CD8-positive, alpha-beta memory T cell (primary cell): ENCODE results near the gene CAPN15. TPM values are rescaled to one million over a fixed set of nuclear protein-coding genes. Genes with fewer than 3 reads are reported as not detected.

ENCODE experiments used
- CTCF ChIA-PET: fragments of 350-600 bp; sonication (Branson Sonifier 250); formaldehyde crosslinking; loops from one replicate; lab custom pipeline; 2021; ENCODE audit warnings: antibody characterized with exemption; lab: Charles Lee
- POLR2A ChIA-PET: fragments of 350-600 bp; sonication (Branson Sonifier 250); formaldehyde crosslinking; loops from one replicate; lab custom pipeline; 2021; ENCODE audit warnings: antibody characterized with exemption; lab: Charles Lee
- DNase-seq, 5 donors: peaks; one replicate each; pipeline versions ENCODE4 v3.0.0 to v3.0.0-alpha.2; 2020 to 2022; ENCODE audit warnings: mixed read lengths in 1 of 5
- H3K27ac ChIP-seq: one replicate; pipeline ENCODE4 v1.7.0; 2013; ENCODE audit warnings: low read depth, mild to moderate bottlenecking, low read length, moderate library complexity
- H3K27me3 ChIP-seq: 2 replicates; pipeline ENCODE4 v1.7.0; 2013; ENCODE audit warnings: low read length, mild to moderate bottlenecking; ENCODE audit not compliant: insufficient read depth, poor library complexity, severe bottlenecking
- H3K36me3 ChIP-seq: 2 replicates; pipeline ENCODE4 v1.7.0; 2013; ENCODE audit warnings: mild to moderate bottlenecking, low read length, moderate library complexity; ENCODE audit not compliant: insufficient read depth
- H3K4me1 ChIP-seq: 2 replicates; pipeline ENCODE4 v1.7.0; 2013; ENCODE audit warnings: mild to moderate bottlenecking, low read length, moderate library complexity; ENCODE audit not compliant: insufficient read depth
- H3K4me3 ChIP-seq: 2 replicates; pipeline ENCODE4 v1.7.0; 2013; ENCODE audit warnings: mild to moderate bottlenecking, low read length
- H3K9me3 ChIP-seq: 2 replicates; pipeline ENCODE4 v1.7.0; 2013; ENCODE audit warnings: mild to moderate bottlenecking, low read length
- H3K27ac Mint-ChIP-seq, 8 donors: one replicate each; pipeline ENCODE4 v1.8.0; 2020 to 2021; ENCODE audit warnings: mixed read lengths in 8 of 8, mild to moderate bottlenecking in 6 of 8, inconsistent platforms in 3 of 8, moderate library complexity in 3 of 8
- H3K27me3 Mint-ChIP-seq, 2 donors: one replicate each; pipeline ENCODE4 v1.8.0; 2020 to 2021; ENCODE audit warnings: mixed read lengths in 2 of 2, mild to moderate bottlenecking in 1 of 2, moderate library complexity in 1 of 2
- H3K36me3 Mint-ChIP-seq, 3 donors: one replicate each; pipeline ENCODE4 v1.8.0; 2020 to 2021; ENCODE audit warnings: mixed read lengths in 3 of 3, inconsistent platforms in 1 of 3, mild to moderate bottlenecking in 1 of 3
- H3K4me1 Mint-ChIP-seq, 3 donors: one replicate each; pipeline ENCODE4 v1.8.0; 2020 to 2021; ENCODE audit warnings: mixed read lengths in 3 of 3, inconsistent platforms in 1 of 3, mild to moderate bottlenecking in 1 of 3
- H3K4me3 Mint-ChIP-seq, 7 donors: one replicate each; pipeline ENCODE4 v1.8.0; 2020 to 2021; ENCODE audit warnings: mixed read lengths in 7 of 7, mild to moderate bottlenecking in 6 of 7, moderate library complexity in 4 of 7, inconsistent platforms in 2 of 7
- H3K9me3 Mint-ChIP-seq, 5 donors: one replicate each; pipeline ENCODE4 v1.8.0; 2020 to 2022; ENCODE audit warnings: mixed read lengths in 5 of 5, mild to moderate bottlenecking in 3 of 5, moderate library complexity in 2 of 5, inconsistent platforms in 1 of 5
- polyA plus RNA-seq: library from polyadenylated mRNA; unstranded; fragments of 300-500 nt; fragmentation: Illumina TruSeq; gene quantifications from one replicate; pipeline ENCODE4 v1.2.3, GENCODE V29; 2021
- total RNA-seq, 2 experiments: library from RNA; stranded (reverse); gene quantifications; one replicate each; pipeline ENCODE4 v1.2.3, GENCODE V29; 2021

CAPN15 gene
- total and polyA plus RNA-seq, 3 experiments from 2014 or later, result 15.5 to 98.6 (median 91.9) TPM

GRCh38 chr16:552171-552570 is 24.7 kb downstream of the CAPN15 start:
- no peaks in the 10 kb centered on the region for H3K4me1 Mint-ChIP-seq
- Histone ChIP-seq H3K4me1 (no peaks in the 10 kb centered on the region), H3K36me3 (no peaks in the 10 kb centered on the region), H3K27ac (no peak overlapping the region), H3K9me3 (no peaks in the 10 kb centered on the region), H3K27me3 (no peaks in the 10 kb centered on the region), H3K4me3 (no peak overlapping the region)
- ChIA-PET CTCF (no interaction called here), POLR2A (no interaction called here)
- H3K36me3 Mint-ChIP-seq, result peaks cover 0 to 11% (median 0%) of the 10 kb centered on the region in 3 donors
- no peaks in the 10 kb centered on the region for H3K27me3 Mint-ChIP-seq
- DNase-seq, result no peak
- no peaks in the 10 kb centered on the region for H3K9me3 Mint-ChIP-seq
- no peak overlapping the region for H3K27ac Mint-ChIP-seq
- H3K4me3 Mint-ChIP-seq, result no peak overlapping the region

GRCh38 chr16:553601-554296 is 26.2 kb downstream of the CAPN15 start:
- H3K36me3 Mint-ChIP-seq, result peaks cover 0 to 11% (median 0%) of the 10 kb centered on the region in 3 donors
- peaks cover 2 to 3% of the 10 kb centered on the region in 2 donors for H3K27me3 Mint-ChIP-seq
- DNase-seq, result no peak
- Histone ChIP-seq H3K9me3 (no peaks in the 10 kb centered on the region), H3K36me3 (no peaks in the 10 kb centered on the region), H3K4me1 (no peaks in the 10 kb centered on the region), H3K27ac (no peak overlapping the region), H3K4me3 (no peak overlapping the region), H3K27me3 (peaks cover 5% of the 10 kb centered on the region)
- peak overlapping the region in 1 of 7 donors; percentile 27 for H3K4me3 Mint-ChIP-seq
- no peaks in the 10 kb centered on the region for H3K4me1 Mint-ChIP-seq
- no peak overlapping the region for H3K27ac Mint-ChIP-seq
- POLR2A ChIA-PET, result no interaction called here
- H3K9me3 Mint-ChIP-seq, result no peaks in the 10 kb centered on the region
- CTCF ChIA-PET, result no interaction called here

GRCh38 chr16:554297-554621 is 26.7 kb downstream of the CAPN15 start:
- no peak for DNase-seq
- H3K4me1 ChIP-seq, result no peaks in the 10 kb centered on the region
- no peaks in the 10 kb centered on the region for H3K4me1 Mint-ChIP-seq
- H3K27ac ChIP-seq, result no peak overlapping the region
- H3K9me3 ChIP-seq, result no peaks in the 10 kb centered on the region
- peaks cover 0 to 9% (median 0%) of the 10 kb centered on the region in 3 donors for H3K36me3 Mint-ChIP-seq
- H3K27ac Mint-ChIP-seq, result no peak overlapping the region
- H3K36me3 ChIP-seq, result no peaks in the 10 kb centered on the region
- CTCF ChIA-PET, result no interaction called here
- H3K4me3 ChIP-seq, result no peak overlapping the region
- no peaks in the 10 kb centered on the region for H3K9me3 Mint-ChIP-seq
- POLR2A ChIA-PET, result no interaction called here
- H3K4me3 Mint-ChIP-seq, result peak overlapping the region in 1 of 7 donors; percentile 27
- peaks cover 8% of the 10 kb centered on the region for H3K27me3 ChIP-seq
- peaks cover 2 to 3% of the 10 kb centered on the region in 2 donors for H3K27me3 Mint-ChIP-seq

DNA sequence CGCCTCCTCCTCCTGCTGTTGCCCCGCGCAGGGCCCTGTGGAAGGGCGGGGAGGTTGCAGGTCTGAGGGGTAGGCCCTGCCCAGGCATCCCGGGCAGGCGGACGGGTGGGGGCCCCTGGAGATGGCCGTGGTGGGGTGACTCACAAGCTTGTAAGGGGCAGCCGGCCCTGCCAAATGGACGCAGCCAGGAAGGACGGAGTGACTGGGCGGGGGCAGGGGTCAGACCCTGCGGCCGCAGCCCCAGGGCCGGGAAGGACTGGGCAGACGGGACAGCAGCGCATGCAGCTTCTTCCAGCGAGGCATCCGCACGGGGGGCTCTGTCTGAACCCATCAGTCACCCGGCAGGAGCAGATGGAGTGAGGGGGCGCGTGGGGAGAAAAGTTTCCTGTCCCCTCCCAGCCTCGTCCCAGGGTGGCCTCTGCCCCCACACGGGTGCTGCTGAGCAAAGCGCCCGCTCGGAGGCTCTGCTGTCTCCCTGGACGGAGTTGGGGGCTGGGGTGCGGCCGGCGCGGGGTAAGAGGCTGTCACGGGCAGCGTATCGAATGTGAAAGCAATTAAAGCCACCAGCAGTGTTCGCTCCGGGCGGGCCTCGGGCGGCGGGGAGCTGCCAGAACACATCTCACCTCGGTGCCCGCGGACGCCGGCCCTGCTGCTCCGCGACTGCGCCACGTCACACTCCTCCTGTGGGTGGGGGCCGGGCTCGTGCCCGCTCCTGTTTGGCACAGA is 27.3 kb downstream of the CAPN15 start:
- peaks cover 8% of the 10 kb centered on the region for H3K27me3 ChIP-seq
- ChIA-PET CTCF (no interaction called here), POLR2A (no interaction called here)
- Mint-ChIP-seq H3K27me3 (peaks cover 3 to 4% of the 10 kb centered on the region in 2 donors), H3K27ac (no peak overlapping the region), H3K4me1 (no peaks in the 10 kb centered on the region), H3K4me3 (no peak overlapping the region), H3K36me3 (peaks cover 0 to 9% (median 0%) of the 10 kb centered on the region in 3 donors), H3K9me3 (no peaks in the 10 kb centered on the region)
- H3K4me1 ChIP-seq, result no peaks in the 10 kb centered on the region
- H3K36me3 ChIP-seq, result no peaks in the 10 kb centered on the region
- H3K27ac ChIP-seq, result no peak overlapping the region
- no peak for DNase-seq
- H3K4me3 ChIP-seq, result no peak overlapping the region
- H3K9me3 ChIP-seq, result no peaks in the 10 kb centered on the region

GRCh38 chr16:555528-556473 is 28.3 kb downstream of the CAPN15 start:
- DNase-seq, result no peak
- peaks cover 8% of the 10 kb centered on the region for H3K27me3 ChIP-seq
- no peaks in the 10 kb centered on the region for H3K9me3 ChIP-seq
- ChIA-PET CTCF (no interaction called here), POLR2A (no interaction called here)
- H3K36me3 Mint-ChIP-seq, result peaks cover 0 to 9% (median 0%) of the 10 kb centered on the region in 3 donors
- H3K4me1 Mint-ChIP-seq, result no peaks in the 10 kb centered on the region
- H3K9me3 Mint-ChIP-seq, result no peaks in the 10 kb centered on the region
- H3K4me3 Mint-ChIP-seq, result no peak overlapping the region
- peaks cover 3 to 4% of the 10 kb centered on the region in 2 donors for H3K27me3 Mint-ChIP-seq
- H3K36me3 ChIP-seq, result no peaks in the 10 kb centered on the region
- H3K4me3 ChIP-seq, result no peak overlapping the region
- H3K27ac ChIP-seq, result no peak overlapping the region
- H3K4me1 ChIP-seq, result no peaks in the 10 kb centered on the region
- no peak overlapping the region for H3K27ac Mint-ChIP-seq

- Histone ChIP-seq H3K27me3 (peaks cover 11% of the 10 kb centered on the region), H3K4me3 (no peak overlapping the region), H3K36me3 (no peaks in the 10 kb centered on the region), H3K27ac (no peak overlapping the region), H3K9me3 (no peaks in the 10 kb centered on the region), H3K4me1 (no peaks in the 10 kb centered on the region)
- Mint-ChIP-seq H3K27ac (no peak overlapping the region), H3K4me3 (no peak overlapping the region), H3K27me3 (peaks cover 3 to 4% of the 10 kb centered on the region in 2 donors), H3K9me3 (no peaks in the 10 kb centered on the region), H3K4me1 (no peaks in the 10 kb centered on the region), H3K36me3 (peaks cover 0 to 4% (median 0%) of the 10 kb centered on the region in 3 donors)
- no peak for DNase-seq
- POLR2A ChIA-PET, result no interaction called here
- CTCF ChIA-PET, result no interaction called here
Measured at GRCh38 chr16:556474-557173, 29.1 kb downstream of the CAPN15 start.

- no peak overlapping the region for H3K27ac ChIP-seq
- Mint-ChIP-seq H3K27ac (no peak overlapping the region), H3K27me3 (peaks cover 3 to 4% of the 10 kb centered on the region in 2 donors), H3K4me3 (peak overlapping the region in 1 of 7 donors; percentile 23), H3K36me3 (peaks cover 0 to 4% (median 0%) of the 10 kb centered on the region in 3 donors), H3K4me1 (no peaks in the 10 kb centered on the region), H3K9me3 (no peaks in the 10 kb centered on the region)
- no peaks in the 10 kb centered on the region for H3K36me3 ChIP-seq
- ChIA-PET CTCF (no interaction called here), POLR2A (no interaction called here)
- H3K4me1 ChIP-seq, result no peaks in the 10 kb centered on the region
- DNase-seq, result no peak
- no peaks in the 10 kb centered on the region for H3K9me3 ChIP-seq
- peaks cover 11% of the 10 kb centered on the region for H3K27me3 ChIP-seq
- no peak overlapping the region for H3K4me3 ChIP-seq
Measured at GRCh38 chr16:557463-558297, 30.2 kb downstream of the CAPN15 start.
